HL-60 (cell line): Measurements from ENCODE around the gene GFRA1.

ENCODE experiments used
- DNase-seq, 2 experiments: peaks; one replicate each; pipeline ENCODE4 v3.0.0-alpha.2; 2010 to 2020; ENCODE audit warnings: low read depth in 1 of 2, low spot score in 1 of 2
- H3K27ac ChIP-seq: fragments of 250-450 bp; sonication (Bioruptor Pico); replicated peaks from 2 replicates; pipeline ENCODE4 v1.5.1; 2020; ENCODE audit warnings: mild to moderate bottlenecking, moderate library complexity
- H3K27me3 ChIP-seq: fragments of 250-450 bp; sonication (Bioruptor Pico); 2 replicates; pipeline ENCODE4 v1.5.1; 2021; ENCODE audit warnings: mild to moderate bottlenecking, moderate library complexity; ENCODE audit not compliant: insufficient read depth, poor library complexity, severe bottlenecking
- H3K4me3 ChIP-seq: replicated peaks from 2 replicates; pipeline ENCODE4 v1.5.1; 2011; ENCODE audit warnings: mild to moderate bottlenecking, control low read depth, low read length; ENCODE audit not compliant: insufficient read depth
- GABPA ChIP-seq: IDR thresholded peaks from 2 replicates; pipeline ENCODE4 v1.6.1; 2012; ENCODE audit warnings: low read depth
- POLR2AphosphoS5 ChIP-seq: IDR thresholded peaks from 2 replicates; pipeline ENCODE4 v1.6.1; 2012; ENCODE audit warnings: low read depth
- SPI1 ChIP-seq: IDR thresholded peaks from 2 replicates; pipeline ENCODE4 v1.6.1; 2012; ENCODE audit warnings: low read depth, mild to moderate bottlenecking, borderline replicate concordance
- TF ChIP-seq, protein P1 (sequence below): IDR thresholded peaks from one replicate; pipeline ENCODE4 v1.5.1; 2011; ENCODE audit warnings: low read length, control low read depth, inconsistent platforms; ENCODE audit not compliant: insufficient read depth
- TF ChIP-seq, protein P2 (sequence below): IDR thresholded peaks from 2 replicates; pipeline ENCODE4 v1.6.1; 2012; ENCODE audit warnings: low read depth; ENCODE audit not compliant: insufficient replicate concordance

The GFRA1 gene

DNA sequence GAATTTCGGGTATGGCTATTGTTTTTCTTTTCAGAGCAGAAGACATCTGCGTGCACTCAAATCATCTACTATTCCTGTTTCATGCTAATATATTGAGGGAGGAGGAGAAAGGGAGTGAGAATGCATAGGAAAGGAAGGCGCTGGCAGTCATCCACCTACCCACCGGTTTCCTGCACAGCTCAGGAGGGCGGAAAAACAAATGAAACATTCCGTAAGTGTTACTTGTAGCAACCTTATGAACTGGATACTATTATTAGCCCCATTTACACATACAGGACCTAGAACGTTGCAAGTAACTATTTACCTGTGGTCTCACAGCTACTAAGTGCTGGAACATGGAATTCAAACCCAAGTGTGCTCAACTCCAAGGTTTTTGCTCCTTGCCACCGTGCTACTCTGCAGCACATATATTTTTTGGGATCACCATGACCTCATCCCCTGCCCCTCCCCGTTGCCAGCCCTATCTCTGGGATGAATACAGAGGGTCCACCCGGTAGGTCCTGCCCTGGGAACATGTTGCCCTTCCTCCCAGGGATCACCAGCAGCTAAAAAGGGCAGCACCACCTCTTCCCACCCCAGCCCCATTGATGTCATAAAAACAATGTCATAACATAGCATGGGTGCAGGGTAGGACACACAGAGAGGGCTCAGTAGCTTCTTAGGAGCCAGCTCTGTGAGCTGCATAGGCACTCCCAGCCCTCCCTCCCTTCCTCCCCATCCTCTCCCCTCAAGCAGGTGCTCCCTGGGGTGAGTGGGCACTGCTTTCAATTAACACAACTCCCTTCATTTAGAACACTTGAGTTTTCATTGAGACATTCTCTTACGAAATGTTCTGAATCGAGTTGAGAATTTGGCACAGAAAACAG, 16.9 kb downstream of the GFRA1 start:
- DNase-seq, result no peak
- no peak for TF ChIP-seq GABPA
- no peak for TF ChIP-seq POLR2AphosphoS5
- no peak for TF ChIP-seq SPI1
- TF ChIP-seq, protein P1, sequence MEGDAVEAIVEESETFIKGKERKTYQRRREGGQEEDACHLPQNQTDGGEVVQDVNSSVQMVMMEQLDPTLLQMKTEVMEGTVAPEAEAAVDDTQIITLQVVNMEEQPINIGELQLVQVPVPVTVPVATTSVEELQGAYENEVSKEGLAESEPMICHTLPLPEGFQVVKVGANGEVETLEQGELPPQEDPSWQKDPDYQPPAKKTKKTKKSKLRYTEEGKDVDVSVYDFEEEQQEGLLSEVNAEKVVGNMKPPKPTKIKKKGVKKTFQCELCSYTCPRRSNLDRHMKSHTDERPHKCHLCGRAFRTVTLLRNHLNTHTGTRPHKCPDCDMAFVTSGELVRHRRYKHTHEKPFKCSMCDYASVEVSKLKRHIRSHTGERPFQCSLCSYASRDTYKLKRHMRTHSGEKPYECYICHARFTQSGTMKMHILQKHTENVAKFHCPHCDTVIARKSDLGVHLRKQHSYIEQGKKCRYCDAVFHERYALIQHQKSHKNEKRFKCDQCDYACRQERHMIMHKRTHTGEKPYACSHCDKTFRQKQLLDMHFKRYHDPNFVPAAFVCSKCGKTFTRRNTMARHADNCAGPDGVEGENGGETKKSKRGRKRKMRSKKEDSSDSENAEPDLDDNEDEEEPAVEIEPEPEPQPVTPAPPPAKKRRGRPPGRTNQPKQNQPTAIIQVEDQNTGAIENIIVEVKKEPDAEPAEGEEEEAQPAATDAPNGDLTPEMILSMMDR, result no peak
- TF ChIP-seq, protein P2, sequence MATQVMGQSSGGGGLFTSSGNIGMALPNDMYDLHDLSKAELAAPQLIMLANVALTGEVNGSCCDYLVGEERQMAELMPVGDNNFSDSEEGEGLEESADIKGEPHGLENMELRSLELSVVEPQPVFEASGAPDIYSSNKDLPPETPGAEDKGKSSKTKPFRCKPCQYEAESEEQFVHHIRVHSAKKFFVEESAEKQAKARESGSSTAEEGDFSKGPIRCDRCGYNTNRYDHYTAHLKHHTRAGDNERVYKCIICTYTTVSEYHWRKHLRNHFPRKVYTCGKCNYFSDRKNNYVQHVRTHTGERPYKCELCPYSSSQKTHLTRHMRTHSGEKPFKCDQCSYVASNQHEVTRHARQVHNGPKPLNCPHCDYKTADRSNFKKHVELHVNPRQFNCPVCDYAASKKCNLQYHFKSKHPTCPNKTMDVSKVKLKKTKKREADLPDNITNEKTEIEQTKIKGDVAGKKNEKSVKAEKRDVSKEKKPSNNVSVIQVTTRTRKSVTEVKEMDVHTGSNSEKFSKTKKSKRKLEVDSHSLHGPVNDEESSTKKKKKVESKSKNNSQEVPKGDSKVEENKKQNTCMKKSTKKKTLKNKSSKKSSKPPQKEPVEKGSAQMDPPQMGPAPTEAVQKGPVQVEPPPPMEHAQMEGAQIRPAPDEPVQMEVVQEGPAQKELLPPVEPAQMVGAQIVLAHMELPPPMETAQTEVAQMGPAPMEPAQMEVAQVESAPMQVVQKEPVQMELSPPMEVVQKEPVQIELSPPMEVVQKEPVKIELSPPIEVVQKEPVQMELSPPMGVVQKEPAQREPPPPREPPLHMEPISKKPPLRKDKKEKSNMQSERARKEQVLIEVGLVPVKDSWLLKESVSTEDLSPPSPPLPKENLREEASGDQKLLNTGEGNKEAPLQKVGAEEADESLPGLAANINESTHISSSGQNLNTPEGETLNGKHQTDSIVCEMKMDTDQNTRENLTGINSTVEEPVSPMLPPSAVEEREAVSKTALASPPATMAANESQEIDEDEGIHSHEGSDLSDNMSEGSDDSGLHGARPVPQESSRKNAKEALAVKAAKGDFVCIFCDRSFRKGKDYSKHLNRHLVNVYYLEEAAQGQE, result no peak
- Histone ChIP-seq H3K27ac (no peak overlapping the region), H3K27me3 (no peaks in the 10 kb centered on the region), H3K4me3 (no peak overlapping the region)

DNA sequence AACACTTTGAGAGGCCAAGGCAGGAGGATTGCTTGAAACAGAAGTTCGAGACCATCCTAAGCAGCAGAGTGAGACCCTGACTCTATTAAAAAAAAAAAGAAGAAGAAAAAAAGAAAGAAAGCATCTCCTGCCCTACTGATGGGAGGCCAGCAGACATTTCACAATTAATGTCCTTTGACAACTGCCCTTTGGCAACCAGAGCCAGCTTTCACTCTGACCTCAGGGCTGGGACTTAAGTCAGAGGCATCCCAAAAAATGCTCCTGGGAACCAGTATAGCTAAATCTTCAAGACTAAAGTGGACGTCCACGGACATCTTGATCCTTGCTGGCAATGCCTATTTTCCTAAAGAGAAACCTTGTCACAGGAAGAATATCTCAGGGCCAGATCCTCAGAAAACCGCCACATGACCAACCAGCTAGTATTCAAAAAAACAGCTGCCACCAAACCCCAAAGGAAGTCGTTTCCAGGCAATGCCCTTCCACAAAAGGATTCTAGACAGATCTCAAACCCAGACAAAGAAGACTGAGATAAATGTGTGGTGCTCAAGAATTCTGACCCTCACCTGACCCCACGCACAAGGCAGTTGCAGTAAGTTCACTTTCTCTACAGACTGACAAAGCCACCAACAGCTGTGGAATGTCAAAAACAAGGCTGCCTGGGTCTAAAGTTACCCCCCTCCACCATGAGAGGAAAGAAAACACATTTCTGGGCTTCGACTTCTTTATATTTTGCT, 18.4 kb downstream of the GFRA1 start:
- Histone ChIP-seq H3K27ac (no peak overlapping the region), H3K4me3 (no peak overlapping the region), H3K27me3 (no peaks in the 10 kb centered on the region)
- DNase-seq, result no peak
- TF ChIP-seq SPI1 (no peak), GABPA (no peak), POLR2AphosphoS5 (no peak)
- TF ChIP-seq, protein P2, result no peak
- TF ChIP-seq, protein P1, result no peak

DNA sequence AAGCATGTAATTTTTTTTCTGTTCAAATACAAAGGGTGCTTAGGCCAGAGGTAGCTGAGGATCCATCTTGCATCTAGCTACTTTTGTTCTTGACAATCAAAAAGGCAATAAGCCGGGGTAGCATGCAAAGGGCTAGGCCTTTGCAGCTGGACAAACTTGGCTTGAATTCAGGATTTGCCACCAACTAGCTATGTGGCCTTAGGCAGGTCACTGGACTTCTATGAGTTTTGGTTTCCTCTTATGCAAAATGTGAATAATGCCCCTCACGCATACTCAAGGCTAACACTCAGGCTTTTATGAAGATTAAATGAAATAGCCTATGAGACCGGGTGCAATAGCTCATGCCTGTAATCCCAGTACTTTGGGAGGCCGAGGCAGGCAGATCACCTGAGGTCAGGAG, 19.3 kb downstream of the GFRA1 start:
- no peak for DNase-seq
- no peaks in the 10 kb centered on the region for H3K27me3 ChIP-seq
- H3K27ac ChIP-seq, result no peak overlapping the region
- H3K4me3 ChIP-seq, result no peak overlapping the region
- TF ChIP-seq GABPA (no peak), POLR2AphosphoS5 (no peak), SPI1 (no peak)
- TF ChIP-seq, protein P2, result no peak
- TF ChIP-seq, protein P1, result no peak
